Measurements from ENCODE around the gene APOA1. TPM values are rescaled to one million over a fixed set of nuclear protein-coding genes. Genes with fewer than 3 reads are reported as not detected.

Gene APOA1
- total RNA-seq (100 to 1,000 TPM in 2 of 10 donors, 10 to 100 TPM in 7, 1 to 10 TPM in 1; 3.8 to 178 (median 69.1) TPM), polyA plus RNA-seq (100 to 1,000 TPM in 1 of 2 donors, 10 to 100 TPM in 1; 71.5 to 398 TPM)
- long read RNA-seq, donor 1, transcript APOA1-201 (4 exons, 1,227 nt): major isoform, 15 of 18 reads
- long read RNA-seq, donor 1, partial matches to known transcripts: 0 of 18 reads
- long read RNA-seq, donor 1, other reads (novel, unspliced or antisense): 0 of 18 reads
- long read RNA-seq, donor 2, transcript APOA1-201 (4 exons, 1,227 nt): major isoform, 8 of 12 reads
- long read RNA-seq, donor 2, partial matches to known transcripts: 2 of 12 reads
- long read RNA-seq, donor 2, other reads (novel, unspliced or antisense): 0 of 12 reads
- long read RNA-seq, donor 3, partial matches to known transcripts: 0 of 3 reads
- long read RNA-seq, donor 3, other reads (novel, unspliced or antisense): 0 of 3 reads

DNA sequence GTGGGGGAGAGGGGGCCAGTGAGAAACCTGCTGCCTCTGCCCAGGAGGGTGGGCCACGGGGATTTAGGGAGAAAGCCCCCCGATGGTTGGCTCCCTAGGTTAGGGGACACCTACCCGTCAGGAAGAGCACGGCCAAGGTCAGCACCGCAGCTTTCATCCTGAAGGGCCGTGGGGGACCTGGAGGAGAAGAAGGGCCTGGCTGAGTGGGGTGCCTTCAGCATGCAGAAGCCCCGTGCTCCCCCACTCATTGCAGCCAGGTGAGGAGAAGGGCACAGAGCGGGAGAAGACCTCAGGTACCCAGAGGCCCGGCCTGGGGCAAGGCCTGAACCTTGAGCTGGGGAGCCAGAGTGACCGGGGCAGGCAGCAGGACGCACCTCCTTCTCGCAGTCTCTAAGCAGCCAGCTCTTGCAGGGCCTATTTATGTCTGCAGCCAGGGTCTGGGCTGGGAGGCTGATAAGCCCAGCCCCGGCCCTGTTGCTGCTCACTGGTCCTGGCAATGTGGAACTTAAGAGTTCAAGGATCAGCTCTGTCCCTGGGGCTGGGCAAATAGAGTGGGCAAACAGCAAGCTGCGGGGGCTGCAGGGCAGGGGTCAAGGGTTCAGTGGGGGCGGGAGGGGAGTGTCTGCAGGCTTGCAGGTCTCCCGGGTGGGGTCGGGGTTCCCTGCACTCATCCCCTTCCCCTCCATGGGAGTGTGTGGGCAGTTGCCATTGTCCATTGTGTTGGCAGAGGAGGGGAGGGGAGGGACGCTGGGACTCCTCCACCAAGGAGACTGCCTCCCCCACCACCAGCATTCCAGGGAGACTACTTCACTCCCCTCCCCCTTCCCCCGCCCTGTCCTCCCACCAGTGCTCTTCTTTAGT is at the start of gene APOA1:
APOA1 (minus strand) TSS at position 392 of the 861 bp plus-strand sequence; CDS start at position 157, 235 bp downstream.
- Histone ChIP-seq H3K36me3 (peaks cover 0 to 1% (median 0%) of the 10 kb centered on the region in 9 donors), H3K4me3 (peak within 1 kb of the TSS in 5 of 10 donors; percentile 42 to 53 (median 49)), H3K27ac (peak within 1 kb of the TSS; percentile 36 to 88 (median 83)), H3K9me3 (no peaks in the 10 kb centered on the region), H3K27me3 (no peaks in the 10 kb centered on the region), H3K4me1 (peaks cover 11 to 63% (median 38%) of the 10 kb centered on the region in 9 donors)
- peak in 1 of 2 donors; percentile 24 for DNase-seq
- 55 to 57% methylated on average over 17 to 19 of the region's 19 CpGs for WGBS, 2 donors
- ATAC-seq: peak in 3 of 8 donors; percentile 8 to 55 (median 14)
- intact Hi-C loops (cut with DNase I): loop anchor here in 7 of 10 donors (2.0 to 5.0 kb wide), 5 partner anchors 35 to 49 kb away; partner anchors contain the start of genes APOA5 (in 5 of the 7) and ZPR1 (in 1 of the 7)
- TF ChIP-seq, protein P1, sequence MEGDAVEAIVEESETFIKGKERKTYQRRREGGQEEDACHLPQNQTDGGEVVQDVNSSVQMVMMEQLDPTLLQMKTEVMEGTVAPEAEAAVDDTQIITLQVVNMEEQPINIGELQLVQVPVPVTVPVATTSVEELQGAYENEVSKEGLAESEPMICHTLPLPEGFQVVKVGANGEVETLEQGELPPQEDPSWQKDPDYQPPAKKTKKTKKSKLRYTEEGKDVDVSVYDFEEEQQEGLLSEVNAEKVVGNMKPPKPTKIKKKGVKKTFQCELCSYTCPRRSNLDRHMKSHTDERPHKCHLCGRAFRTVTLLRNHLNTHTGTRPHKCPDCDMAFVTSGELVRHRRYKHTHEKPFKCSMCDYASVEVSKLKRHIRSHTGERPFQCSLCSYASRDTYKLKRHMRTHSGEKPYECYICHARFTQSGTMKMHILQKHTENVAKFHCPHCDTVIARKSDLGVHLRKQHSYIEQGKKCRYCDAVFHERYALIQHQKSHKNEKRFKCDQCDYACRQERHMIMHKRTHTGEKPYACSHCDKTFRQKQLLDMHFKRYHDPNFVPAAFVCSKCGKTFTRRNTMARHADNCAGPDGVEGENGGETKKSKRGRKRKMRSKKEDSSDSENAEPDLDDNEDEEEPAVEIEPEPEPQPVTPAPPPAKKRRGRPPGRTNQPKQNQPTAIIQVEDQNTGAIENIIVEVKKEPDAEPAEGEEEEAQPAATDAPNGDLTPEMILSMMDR (IDR thresholded peaks at IDR 0.05): no peak

DNA sequence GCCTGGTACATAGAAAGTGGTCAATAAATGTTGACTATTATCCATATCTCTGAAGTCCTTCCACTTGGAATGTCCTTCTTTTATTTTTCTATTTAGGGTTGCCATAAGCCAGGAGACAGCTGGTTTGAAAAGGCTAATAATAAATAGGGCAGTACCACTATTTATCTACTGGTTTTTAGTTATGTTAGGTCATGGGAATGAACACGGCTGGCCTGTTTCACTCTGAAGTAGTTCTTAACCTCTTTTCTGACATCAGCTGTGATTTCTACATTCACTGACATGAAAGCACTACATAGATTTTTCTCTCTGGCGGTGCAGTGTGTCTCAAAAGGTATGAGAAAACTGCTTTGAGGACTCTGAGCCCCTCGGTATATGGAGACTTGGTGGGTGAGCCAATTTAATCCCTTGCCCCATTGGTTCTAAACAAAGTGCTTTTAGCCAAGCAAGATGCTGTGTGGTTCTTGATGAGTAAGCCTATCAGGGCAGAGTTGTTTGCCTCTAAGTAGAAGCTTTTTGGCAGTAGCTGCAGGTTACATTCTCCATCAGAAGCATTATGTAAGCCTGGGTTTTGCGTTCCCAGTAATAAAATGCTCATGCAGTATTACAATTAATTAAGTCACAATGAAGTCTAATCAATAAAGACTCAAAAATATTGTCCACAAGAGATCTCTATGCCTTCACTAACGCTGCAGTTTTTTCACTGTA is 48.7 kb upstream of the APOA1 start:
- DNase-seq (no peak), ATAC-seq (peak; percentile 57 to 85 (median 78))
- Histone ChIP-seq H3K4me1 (peaks cover 0 to 36% (median 22%) of the 10 kb centered on the region in 9 donors), H3K27me3 (no peaks in the 10 kb centered on the region), H3K4me3 (no peak overlapping the region), H3K36me3 (peaks cover 0 to 18% (median 0%) of the 10 kb centered on the region in 9 donors), H3K27ac (peak overlapping the region in 5 of 10 donors; percentile 49 to 77 (median 60)), H3K9me3 (no peaks in the 10 kb centered on the region)
- WGBS, 2 donors: 58 to 69% methylated on average over 5 of the region's 5 CpGs
- TF ChIP-seq, protein P1 (IDR thresholded peaks at IDR 0.05): no peak
- intact Hi-C loops (cut with DNase I): loop anchor here in 1 of 10 donors (10.0 kb wide), 1 partner anchor 91 kb away; the partner anchor contains the start of gene APOA5

DNA sequence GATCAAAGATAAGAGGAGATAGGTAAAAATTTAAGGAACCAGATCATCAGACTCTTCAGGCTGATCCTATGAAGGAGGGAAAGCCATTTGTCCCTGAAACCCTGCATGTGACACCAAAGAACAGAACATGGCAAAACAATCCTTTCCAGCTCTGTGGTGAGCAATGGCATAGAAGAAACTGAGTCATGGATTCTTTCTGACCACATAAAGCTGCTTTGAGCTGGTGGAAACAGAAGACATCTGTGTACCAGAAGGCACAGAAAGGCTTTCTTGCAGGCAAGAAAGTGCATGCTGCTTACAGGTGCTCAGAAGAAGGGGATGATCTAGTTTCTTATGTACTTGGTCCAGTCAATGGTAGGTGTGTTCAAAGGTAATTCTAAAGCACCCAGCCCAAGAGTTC is 45.0 kb upstream of the APOA1 start:
- intact Hi-C loops (cut with DNase I): loop anchor here in 4 of 10 donors (5.0 to 10.0 kb wide), 5 partner anchors 50 to 345 kb away; partner anchors contain the start of gene APOA5 (in 1 of the 4)
- H3K4me1 ChIP-seq: peaks cover 0 to 29% (median 14%) of the 10 kb centered on the region in 9 donors
- H3K9me3 ChIP-seq: no peaks in the 10 kb centered on the region
- peaks cover 0 to 16% (median 0%) of the 10 kb centered on the region in 9 donors for H3K36me3 ChIP-seq
- no peak overlapping the region for H3K4me3 ChIP-seq
- ATAC-seq (no peak), DNase-seq (no peak)
- no peaks in the 10 kb centered on the region for H3K27me3 ChIP-seq
- TF ChIP-seq, protein P1 (IDR thresholded peaks at IDR 0.05): no peak
- H3K27ac ChIP-seq: no peak overlapping the region

Data from heart right ventricle (tissue), 16 donors.